GM18508 (cell line): Measurements from ENCODE around the gene TOM1L2.
"Not testable (repeated sequence)": the region's sequence is repeated elsewhere in the genome, so short reads cannot be mapped to it uniquely, and the experiment has no call there.

Experiments
- ATAC-seq: cut with Tn5 transposase; IDR thresholded peaks from one replicate; pipeline ENCODE4 v1.9.1; 2021; ENCODE audit warnings: moderate number of reproducible peaks; ENCODE audit not compliant: insufficient read depth, unreplicated experiment

Gene TOM1L2

DNA sequence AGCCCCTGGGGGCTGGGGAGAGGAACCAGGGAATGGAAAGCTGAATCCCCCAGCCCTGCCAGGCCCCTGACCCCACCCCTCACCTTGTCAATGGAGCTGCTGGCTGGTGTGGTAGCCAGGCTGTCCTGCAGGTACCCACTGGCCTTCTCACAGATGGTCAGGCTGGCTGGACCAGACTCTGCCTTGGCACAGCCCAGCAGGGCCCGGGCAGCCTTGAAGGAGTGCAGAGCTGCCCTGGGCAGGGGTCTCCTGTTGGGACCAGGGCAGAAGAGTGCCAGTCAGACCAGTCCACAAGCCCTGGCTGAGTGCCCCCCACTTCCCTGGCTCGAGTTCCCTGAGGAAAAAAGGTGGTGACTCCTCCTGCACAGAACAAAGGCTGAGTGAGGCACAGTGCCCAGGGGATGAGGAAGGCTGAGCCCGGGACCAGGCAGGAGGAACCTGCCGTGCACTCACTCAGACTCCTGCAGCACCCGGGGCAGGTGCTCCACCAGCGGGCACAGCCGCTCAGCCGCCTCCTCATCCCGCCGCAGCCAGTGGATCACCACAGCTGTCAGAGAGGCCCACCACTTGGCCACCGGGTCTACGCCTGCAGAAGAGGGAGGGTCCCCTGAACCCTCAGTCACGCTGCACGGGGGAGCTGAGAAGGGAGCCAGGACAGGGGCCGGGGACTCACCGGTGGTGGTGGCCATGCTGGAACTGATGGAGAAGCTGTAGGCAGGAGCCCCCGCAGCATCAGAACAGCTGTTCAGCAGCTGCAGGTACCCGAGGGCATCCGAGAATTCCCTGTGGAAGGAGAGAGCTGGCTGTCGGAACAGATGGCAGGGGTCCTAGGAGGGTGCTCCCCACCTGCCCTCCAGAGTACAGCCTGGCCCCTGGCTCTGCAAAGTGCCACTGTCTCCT is 157.8 kb downstream of the TOM1L2 start:
- no peak for ATAC-seq

GRCh38 chr17:17813725-17814095 is 158.5 kb downstream of the TOM1L2 start:
- no peak for ATAC-seq

DNA sequence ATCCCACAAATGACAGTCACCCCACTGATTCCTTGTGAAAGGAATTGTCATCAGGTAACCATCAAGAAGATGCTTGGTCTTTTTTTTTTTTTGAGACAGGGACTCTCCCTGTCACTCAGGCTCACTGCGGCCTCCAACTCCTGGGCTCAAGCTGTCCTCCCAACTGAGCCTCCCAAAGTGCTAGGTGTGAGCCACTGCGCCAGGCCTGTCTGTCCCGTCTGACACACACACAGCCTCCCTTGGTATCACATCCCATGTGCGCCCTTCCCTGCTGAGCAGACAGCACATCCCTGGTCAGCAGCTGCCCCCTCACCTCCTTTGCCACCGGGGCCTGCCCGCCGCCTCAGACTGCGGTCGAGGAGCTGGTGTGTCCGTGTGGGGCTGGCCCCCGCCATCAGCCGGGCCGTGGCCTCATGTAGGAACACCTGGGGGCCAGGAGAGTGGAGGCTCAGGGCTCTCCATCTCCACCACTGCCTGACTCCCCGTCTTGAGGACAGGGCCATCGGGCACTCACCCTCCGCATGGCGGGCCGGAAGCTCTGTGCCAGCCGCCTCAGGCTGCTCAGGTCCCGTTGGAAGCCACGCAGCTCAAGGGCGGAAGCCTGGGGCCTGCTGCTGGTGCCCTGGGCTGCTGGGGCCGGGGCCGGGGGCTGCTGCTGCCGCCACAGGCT is 159.0 kb downstream of the TOM1L2 start:
- no peak for ATAC-seq

- no peak for ATAC-seq
Observed at GRCh38 chr17:17812211-17813054, 159.8 kb downstream of the TOM1L2 start.

- ATAC-seq, result no peak
Observed at GRCh38 chr17:17811381-17812210, 160.6 kb downstream of the TOM1L2 start.

GRCh38 chr17:17810895-17811248 is 161.3 kb downstream of the TOM1L2 start:
- ATAC-seq, result no peak

DNA sequence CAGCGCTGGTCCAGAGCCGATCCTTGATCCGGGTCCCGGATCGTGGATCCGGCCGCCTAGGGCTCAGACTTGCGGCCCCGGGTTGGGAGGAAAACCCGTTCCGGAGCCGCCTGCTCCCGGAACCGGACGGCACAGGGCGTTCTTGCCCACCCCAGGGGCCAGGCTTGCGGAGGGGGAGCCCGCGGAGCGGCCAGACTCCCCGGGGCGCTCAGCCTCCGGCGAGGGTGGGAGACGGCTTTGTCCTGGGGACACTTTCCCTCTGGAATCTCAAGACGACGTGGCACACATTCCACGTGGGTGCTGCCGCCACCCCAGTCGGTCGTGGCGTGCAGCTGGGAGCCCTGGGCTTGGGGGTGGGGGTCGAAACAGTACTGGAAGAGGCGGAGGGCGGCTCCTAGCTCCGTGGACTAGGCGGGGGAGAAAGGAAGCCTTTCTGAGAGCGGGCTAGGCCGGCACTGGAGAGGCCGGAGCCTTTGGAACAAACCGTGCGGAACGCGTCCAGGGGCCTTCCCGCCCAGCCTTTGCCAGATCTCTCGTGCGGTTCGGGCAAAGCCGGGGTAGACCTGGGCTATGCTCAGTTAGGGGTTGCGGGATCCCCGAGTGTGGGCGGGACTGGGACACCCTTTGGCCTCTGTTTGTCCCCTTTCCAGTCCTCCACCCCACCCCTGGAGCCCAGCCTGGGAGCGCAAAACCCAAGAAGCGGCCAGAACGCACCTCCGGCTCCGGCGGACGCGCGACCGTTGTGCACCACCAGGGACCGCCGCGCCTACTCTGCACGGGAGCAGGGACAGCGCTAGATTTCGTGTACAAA is 161.9 kb downstream of the TOM1L2 start:
- ATAC-seq, result no peak

- ATAC-seq, result no peak
Observed at GRCh38 chr17:17809531-17810083, 162.6 kb downstream of the TOM1L2 start.

DNA sequence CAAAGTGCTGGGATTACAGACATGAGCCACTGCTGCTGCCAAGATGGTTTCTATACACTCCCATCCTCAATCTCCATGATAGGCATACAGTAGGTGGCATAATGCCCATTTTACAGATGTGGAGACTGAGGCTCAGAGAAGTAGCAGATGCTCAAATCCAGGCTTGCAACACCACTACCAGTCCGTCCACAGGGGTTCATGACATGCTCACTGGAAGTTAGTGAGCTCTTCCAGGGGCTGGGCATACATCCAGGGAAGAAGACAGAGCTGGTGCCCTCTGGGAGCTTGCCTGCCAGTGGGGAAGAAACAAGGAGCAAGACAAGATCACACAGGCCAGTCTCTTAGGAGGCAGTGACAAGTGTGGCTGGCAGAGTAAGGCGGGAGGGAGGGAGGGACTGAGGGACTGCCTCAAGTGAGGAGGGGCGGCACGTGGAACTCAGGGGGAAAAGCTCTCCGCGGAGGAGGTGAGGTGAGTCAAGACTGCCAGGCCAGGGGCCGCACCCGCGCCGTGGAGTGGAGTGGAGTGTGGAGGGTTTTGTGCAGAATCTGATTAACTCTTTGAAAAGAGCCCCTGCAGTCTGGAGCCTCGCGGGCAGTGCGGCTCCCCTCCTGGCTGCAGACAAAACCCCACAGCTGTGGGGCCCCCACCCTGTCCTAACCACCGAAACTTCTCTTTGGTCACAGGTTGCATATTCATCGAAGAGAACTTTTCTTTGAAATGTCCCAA is 163.3 kb downstream of the TOM1L2 start:
- ATAC-seq, result no peak

DNA sequence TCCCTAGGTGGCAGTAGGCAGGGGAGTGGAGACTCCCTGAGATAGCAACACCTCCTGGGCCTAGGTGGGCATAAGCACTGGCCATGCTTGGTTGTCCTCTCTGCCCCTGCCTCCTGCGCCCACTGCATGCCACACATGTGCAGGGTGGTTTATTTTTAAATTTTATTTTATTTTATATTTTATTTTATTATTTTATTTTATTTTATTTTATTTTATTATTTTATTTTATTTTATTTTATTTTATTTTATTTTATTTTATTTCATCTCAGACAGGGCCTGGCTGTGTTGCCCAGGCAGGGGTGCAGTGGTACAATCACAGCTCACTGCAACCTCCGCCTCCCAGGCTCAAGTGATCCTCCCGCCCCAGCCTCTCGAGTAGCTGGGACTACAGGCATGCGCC is 164.0 kb downstream of the TOM1L2 start:
- not testable (repeated sequence) for ATAC-seq

DNA sequence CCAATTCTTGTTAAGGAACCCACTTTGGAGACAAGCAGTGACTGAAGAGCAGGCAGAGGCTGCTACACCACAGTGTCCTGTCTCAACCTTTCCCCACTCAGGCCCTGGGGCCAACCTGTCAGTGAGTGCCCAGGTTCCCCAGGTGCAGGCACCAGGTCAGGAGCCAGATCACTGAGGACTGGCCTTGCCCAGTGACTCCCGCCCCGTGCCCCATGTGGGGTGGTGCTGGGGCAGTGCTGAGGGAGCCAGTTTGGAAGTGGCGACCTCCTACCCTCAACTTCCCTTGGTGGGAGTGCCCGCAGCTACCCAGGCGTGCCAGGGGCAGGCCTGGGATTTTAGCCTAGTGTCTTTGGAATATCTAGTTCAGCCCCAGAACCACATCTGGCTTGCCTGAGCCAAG is 164.8 kb downstream of the TOM1L2 start:
- no peak for ATAC-seq

DNA sequence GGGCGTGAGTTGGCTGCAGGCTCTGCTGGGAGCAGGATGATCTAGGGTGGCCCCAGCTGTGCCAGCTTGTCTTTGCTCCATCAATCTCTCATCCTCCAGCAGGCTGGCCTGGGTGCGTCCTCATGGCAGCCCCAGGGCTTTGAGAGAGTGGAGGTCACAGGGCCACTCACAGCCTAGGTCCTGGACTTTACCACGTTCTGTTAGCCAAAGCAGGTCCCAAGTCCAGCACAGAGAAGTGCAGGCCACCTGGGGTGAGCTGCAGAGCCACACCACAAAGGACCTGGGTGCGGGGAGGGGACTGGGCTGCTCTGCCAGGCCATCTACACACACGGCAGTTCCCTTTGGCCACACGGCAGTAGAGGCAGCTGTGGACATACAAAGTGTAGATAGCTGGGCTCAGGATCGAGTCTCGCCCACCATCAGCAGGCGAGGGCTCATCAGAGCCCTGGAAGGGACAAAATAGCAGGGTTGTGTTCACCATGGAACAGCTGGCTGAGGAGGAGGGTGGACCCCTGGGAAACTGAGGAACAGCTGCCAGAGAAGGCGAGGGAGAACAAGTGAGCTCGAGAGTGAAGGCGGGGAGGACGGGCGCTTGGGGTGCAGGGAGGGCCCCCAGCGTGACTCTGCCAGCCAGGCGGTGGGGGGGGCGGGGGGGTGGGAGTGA is 165.5 kb downstream of the TOM1L2 start:
- no peak for ATAC-seq

DNA sequence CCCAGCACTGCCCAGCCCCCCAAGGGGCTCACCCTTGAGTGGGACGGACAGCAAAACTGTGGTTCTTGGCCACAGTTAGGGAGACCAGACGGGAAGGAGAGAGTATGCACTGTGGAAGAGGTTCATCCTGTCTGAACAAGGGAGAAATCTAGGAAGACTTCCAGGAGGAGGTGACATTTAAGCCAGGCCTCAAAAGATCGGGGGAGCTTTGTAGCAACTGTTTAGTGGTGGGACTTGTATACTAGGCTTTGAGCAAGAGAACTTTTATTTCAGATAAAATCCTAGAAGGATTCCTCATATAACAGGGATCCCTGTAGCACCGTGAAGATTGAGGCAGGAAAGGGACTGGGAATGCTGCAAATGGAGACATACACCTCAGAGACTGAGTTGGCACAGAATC is 166.2 kb downstream of the TOM1L2 start:
- ATAC-seq, result no peak

DNA sequence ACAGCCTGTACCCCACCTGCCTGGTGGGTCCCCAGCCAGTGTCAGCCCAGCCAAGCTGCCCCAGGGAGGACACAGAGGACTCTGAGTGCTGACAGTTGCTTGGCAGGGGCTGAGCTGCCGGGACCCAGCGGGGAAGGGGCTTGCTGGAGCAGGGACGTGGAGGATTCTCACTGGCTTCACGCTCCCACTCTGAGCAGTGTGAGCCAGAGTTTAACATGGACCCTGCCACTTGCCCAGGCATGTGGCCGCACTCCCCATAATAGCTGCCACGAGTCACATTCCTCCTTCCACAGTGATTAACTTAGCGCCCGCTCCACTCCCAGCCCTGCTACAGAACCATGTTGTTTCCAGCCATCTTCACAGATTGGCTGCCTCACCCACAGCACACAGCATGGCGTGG is 166.6 kb downstream of the TOM1L2 start:
- ATAC-seq, result no peak

DNA sequence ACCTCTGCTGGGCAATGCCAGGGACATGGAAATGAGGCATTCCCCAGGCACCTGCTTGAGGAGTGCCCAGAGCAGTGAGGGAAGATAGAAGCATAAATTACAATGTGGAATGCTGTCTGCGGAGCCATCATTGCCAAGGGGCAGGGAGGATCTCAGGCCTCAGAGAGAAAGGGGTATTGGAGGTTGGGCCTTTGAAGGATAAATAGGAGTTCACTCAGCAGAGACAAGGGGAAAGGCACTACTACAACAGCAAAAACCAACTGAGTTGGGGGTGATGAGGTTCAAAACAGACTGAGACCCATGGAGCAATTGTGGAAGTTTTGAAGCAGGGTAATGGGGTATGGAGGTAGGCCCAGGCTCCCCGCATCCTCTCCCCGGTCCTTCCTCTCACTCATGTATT is 168.2 kb downstream of the TOM1L2 start:
- ATAC-seq, result no peak

DNA sequence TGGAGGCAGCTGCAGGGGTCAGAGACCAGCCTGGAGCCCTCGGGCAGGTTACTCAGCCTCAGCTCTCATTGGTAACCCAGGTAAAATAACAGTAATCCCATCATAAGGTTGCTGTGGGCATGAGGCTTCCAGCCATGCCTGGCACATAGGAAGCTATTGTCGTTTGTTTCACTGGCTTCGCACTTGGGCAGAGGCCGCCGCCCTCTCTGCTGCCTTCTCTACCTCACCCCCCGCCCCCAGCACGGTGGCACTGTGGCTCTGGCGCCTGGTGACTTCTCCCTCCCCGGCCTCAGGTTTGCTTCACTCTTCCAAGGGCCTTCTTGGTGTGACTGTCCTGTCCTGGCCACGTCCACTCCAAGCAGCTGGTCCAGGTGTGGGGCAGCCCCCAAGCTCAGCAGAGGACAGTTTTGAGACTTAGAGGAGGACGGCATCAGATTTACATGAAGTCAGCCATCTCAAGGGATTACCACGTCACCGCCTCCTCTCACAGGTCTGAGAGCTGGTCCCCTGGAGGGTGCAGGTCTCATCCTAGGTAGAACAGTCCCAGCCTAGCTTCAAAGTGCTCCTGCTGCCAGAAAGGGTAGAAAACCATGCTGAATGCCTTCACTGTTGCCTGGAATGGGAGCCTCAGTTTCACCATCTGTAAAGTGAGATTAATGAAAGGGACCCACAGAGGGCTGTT is 170.3 kb downstream of the TOM1L2 start:
- ATAC-seq, result no peak

DNA sequence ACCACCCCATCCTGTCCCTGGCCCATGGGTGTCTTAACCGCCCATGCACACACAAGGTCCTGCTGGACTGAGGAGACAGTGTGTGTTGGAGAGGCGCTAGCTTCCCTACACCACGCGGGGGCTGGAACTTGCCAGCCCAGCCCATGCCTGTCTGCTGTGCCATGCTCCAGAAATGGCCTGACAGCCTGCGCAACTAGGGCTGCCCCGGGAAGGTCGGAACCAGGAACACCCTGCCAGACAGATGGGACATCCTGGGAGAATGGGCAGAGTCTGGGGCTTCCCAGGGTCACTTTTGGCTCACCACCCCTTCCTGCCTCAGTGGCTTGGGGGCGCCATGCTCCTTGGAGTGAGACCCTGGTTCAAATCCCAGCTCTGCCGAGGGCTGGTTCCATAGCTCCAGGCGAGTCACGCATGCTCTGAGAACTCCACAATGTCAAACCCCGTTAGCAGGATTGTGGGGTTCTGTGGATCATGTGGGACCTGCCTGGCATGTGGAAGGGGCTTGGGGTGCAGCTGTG is 171.6 kb downstream of the TOM1L2 start:
- no peak for ATAC-seq
